Esophagus squamous epithelium (tissue), 5 donors: Measurements from ENCODE around the gene BCL2. TPM values are rescaled to one million over a fixed set of nuclear protein-coding genes. Genes with fewer than 3 reads are reported as not detected.
A peak's percentile ranks its signal among the peaks of the same experiment; 100 is the strongest.

ENCODE experiments used
- DNase-seq: peaks from one replicate; lab custom pipeline; 2025; lab: John Stamatoyannopoulos, UW
- H3K27ac ChIP-seq, 4 donors: fragments of 200-600 bp; sonication (generic); one replicate each; pipeline ENCODE4 v1.5.1; 2016 to 2019; ENCODE audit warnings: mild to moderate bottlenecking in 1 of 4
- H3K27me3 ChIP-seq, 4 donors: fragments of 200-600 bp; sonication (generic); 1 replicate in 3 of 4; 2 replicates in 1 of 4; pipeline versions ENCODE4 v1.5.1 to v1.6.0; 2017 to 2021; ENCODE audit warnings: antibody characterized with exemption in 1 of 4
- H3K36me3 ChIP-seq, 3 donors: fragments of 200-600 bp; sonication (generic); one replicate each; pipeline ENCODE4 v1.5.1; 2016 to 2019
- H3K4me1 ChIP-seq, 3 donors: fragments of 200-600 bp; sonication (generic); one replicate each; pipeline ENCODE4 v1.5.1; 2017 to 2019
- H3K4me3 ChIP-seq, 4 donors: fragments of 200-600 bp; sonication (generic); 1 replicate in 3 of 4; 2 replicates in 1 of 4; pipeline ENCODE4 v1.5.1; 2016 to 2019; ENCODE audit warnings: mild to moderate bottlenecking in 2 of 4, moderate library complexity in 1 of 4
- H3K9me3 ChIP-seq, 3 donors: fragments of 200-600 bp; sonication (generic); one replicate each; pipeline ENCODE4 v1.5.1; 2016 to 2019
- POLR2A ChIP-seq, 4 donors: fragments of 450-650 bp; IDR thresholded peaks; one replicate each; pipeline ENCODE4 v1.6.1; 2017; ENCODE audit warnings: antibody characterized with exemption in 4 of 4, mild to moderate bottlenecking in 4 of 4, moderate library complexity in 3 of 4
- WGBS, 2 donors: methylation state at CpG; one replicate each; pipeline ENCODE4 v1.1.5; 2018; 5-methylcytosine and 5-hydroxymethylcytosine counted together
- intact Hi-C: fragments of 100-400 bp; cut with DNase I; formaldehyde crosslinking; loops from one replicate; pipeline ENCODE4 v1.15.0; 2022
- total RNA-seq, 4 donors: library from RNA; depleted of rRNA; stranded (reverse); fragments of >200 nt; gene quantifications; one replicate each; pipeline ENCODE4 v1.1.0, GENCODE V29; 2016
- TF ChIP-seq, protein P1 (sequence below), 6 experiments: fragments of 450-650 bp in 4 of 6; fragments of 200-600 bp in 2 of 6; sonication (generic) in 2 of 6; IDR thresholded peaks; one replicate each; pipeline ENCODE4 v1.5.1; 2016 to 2019; ENCODE audit warnings: antibody characterized with exemption in 6 of 6, mild to moderate bottlenecking in 4 of 6, moderate library complexity in 4 of 6
- donor health status: DM: yes; HTN: yes; CAD: no.

BCL2 gene
- total RNA-seq, 4 donors from 2014 or later: 3.1 to 17.4 (median 4.2) TPM

DNA sequence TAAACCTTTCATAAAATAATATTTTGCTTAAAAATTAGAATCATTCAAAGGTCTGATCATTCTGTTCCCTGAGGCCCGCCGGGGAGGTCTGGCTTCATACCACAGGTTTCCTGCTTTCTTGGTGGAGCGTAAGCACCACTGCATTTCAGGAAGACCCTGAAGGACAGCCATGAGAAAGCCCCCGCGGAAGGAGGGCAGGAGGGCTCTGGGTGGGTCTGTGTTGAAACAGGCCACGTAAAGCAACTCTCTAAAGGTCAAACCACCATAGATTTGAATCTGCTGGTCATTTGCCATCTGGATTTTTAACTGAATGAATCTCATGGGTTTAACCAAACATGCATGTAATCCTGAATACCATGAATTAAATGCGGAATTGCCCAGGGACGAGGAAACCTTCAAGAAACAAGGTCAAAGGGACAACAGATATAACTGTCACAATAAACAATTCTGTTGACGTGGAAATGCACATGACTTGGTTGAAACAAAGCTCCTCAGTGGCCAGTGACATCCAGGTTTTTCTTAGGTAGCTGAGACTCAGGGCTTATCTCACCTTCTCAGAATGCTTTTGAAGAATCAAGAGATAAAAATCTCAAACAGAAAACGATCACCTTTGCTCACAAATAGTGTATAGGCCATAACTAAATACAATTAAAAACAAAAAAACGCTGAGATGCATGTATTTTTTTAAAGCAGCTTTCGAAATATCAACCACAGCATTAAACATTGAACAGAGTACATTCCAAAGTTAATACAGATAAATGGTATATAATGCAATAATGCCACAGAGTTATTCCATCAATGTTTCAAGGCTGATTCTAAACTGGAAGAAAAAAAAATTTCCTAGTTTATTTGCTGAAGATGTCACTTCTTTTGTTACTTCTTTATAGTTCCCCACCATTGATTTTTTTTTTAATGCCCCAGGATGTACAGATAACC is 193.2 kb downstream of the BCL2 start:
- Histone ChIP-seq H3K4me1 (peaks cover 1 to 7% (median 3%) of the 10 kb centered on the region in 3 donors), H3K4me3 (no peak overlapping the region), H3K27me3 (no peaks in the 10 kb centered on the region), H3K27ac (no peak overlapping the region), H3K9me3 (no peaks in the 10 kb centered on the region), H3K36me3 (peaks cover 0 to 6% (median 0%) of the 10 kb centered on the region in 3 donors)
- no peak for TF ChIP-seq POLR2A (IDR thresholded peaks at IDR 0.05)
- TF ChIP-seq, protein P1, sequence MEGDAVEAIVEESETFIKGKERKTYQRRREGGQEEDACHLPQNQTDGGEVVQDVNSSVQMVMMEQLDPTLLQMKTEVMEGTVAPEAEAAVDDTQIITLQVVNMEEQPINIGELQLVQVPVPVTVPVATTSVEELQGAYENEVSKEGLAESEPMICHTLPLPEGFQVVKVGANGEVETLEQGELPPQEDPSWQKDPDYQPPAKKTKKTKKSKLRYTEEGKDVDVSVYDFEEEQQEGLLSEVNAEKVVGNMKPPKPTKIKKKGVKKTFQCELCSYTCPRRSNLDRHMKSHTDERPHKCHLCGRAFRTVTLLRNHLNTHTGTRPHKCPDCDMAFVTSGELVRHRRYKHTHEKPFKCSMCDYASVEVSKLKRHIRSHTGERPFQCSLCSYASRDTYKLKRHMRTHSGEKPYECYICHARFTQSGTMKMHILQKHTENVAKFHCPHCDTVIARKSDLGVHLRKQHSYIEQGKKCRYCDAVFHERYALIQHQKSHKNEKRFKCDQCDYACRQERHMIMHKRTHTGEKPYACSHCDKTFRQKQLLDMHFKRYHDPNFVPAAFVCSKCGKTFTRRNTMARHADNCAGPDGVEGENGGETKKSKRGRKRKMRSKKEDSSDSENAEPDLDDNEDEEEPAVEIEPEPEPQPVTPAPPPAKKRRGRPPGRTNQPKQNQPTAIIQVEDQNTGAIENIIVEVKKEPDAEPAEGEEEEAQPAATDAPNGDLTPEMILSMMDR (IDR thresholded peaks at IDR 0.05): no peak
- DNase-seq: no peak
- WGBS, 2 donors: 78% methylated on average over 11 to 12 of the region's 12 CpGs
- intact Hi-C loops: no loop called here

DNA sequence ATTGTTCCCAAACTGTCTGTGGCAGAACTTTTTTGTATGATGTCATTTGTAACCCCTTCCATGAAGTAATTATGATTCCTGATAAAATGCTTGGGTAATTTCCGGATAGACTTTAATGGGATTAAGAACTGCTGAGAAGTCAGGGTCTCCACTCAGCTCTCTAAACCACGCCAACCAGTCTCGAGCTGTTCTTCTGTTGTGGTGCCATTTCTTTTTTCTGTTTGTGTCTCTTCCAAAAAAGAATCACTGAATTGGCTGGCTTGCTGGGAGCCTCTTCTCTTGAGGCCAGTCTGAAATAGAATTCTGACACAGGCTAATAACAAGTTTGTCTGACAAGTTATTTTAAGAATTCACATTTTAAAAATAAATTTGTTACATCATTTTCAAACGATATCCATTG is 198.9 kb downstream of the BCL2 start:
- Histone ChIP-seq H3K9me3 (no peaks in the 10 kb centered on the region), H3K27me3 (no peaks in the 10 kb centered on the region), H3K36me3 (no peaks in the 10 kb centered on the region), H3K4me3 (no peak overlapping the region), H3K4me1 (no peaks in the 10 kb centered on the region), H3K27ac (no peak overlapping the region)
- no peak for DNase-seq
- TF ChIP-seq, protein P1 (IDR thresholded peaks at IDR 0.05): no peak
- TF ChIP-seq POLR2A (IDR thresholded peaks at IDR 0.05): no peak
- 60 to 61% methylated on average over 4 of the region's 4 CpGs for WGBS, 2 donors
- intact Hi-C loops: loop anchor here (5.0 kb wide), 1 partner anchor 98 kb away; no protein-coding TSS in a partner anchor

DNA sequence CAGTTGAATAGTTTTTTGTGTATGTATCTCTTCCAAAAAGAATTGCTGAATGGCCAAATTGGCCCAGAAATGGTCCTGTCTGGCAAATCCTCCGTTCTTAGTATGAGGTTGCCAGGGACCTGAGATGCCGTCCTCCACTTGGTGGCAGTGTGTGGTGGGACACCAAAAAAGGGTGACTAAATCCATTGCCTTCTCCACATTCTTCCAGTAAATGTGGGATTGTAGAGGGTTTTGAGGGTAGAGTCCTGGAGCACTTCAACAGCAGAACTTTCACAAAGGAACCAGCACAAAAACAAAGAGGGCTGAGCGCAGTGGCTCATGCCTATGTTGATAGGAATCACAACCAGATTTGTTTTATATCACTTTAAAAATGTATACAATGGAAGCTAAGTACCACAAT is 199.9 kb downstream of the BCL2 start:
- no peaks in the 10 kb centered on the region for H3K36me3 ChIP-seq
- H3K9me3 ChIP-seq: no peaks in the 10 kb centered on the region
- intact Hi-C loops: loop anchor here (5.0 kb wide), 1 partner anchor 97 kb away; no protein-coding TSS in a partner anchor
- H3K27me3 ChIP-seq: no peaks in the 10 kb centered on the region
- H3K4me1 ChIP-seq: no peaks in the 10 kb centered on the region
- WGBS, 2 donors: 33 to 35% methylated on average over 3 of the region's 3 CpGs
- H3K4me3 ChIP-seq: no peak overlapping the region
- no peak for DNase-seq
- TF ChIP-seq, protein P1 (IDR thresholded peaks at IDR 0.05): peak in 5 of 6 experiments; percentile 18 to 39 (median 20)
- no peak for TF ChIP-seq POLR2A (IDR thresholded peaks at IDR 0.05)
- H3K27ac ChIP-seq: no peak overlapping the region

DNA sequence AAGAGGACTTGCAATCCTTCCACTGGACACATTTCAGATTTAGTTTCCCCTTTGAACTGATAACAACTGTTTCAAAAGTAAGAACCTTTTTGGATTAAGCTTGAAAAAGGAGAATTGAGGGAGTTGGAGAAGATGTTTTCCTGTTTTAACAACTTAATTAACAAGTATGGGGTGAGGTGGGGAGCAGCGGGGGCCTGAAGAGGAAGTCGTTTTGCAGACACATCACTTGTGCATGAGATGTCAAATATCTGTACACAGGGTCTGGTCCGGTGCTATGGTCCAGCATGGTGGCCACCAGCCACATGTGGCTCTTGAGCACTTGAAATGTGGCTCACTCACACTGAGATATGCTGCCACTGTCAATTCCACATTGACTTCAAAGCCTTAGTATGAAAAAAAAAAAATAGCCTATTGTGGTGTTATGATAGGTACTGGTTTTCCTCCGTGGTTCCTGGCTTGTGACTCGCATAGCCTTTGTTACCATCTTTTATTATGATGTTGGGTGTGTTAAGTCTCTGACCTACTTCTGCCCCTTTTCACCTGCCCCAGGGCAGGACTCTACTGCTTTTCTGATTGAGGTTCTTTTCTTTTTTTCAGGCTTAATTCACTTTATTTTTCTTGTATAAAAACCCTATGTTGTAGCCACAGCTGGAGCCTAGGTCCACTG is 205.5 kb downstream of the BCL2 start:
- no peak for DNase-seq
- no peak overlapping the region for H3K4me3 ChIP-seq
- H3K9me3 ChIP-seq: no peaks in the 10 kb centered on the region
- intact Hi-C loops: no loop called here
- no peak overlapping the region for H3K27ac ChIP-seq
- TF ChIP-seq, protein P1 (IDR thresholded peaks at IDR 0.05): no peak
- no peak for TF ChIP-seq POLR2A (IDR thresholded peaks at IDR 0.05)
- no peaks in the 10 kb centered on the region for H3K36me3 ChIP-seq
- H3K4me1 ChIP-seq: peaks cover 0 to 3% (median 0%) of the 10 kb centered on the region in 3 donors
- WGBS, 2 donors: 52 to 54% methylated on average over 5 of the region's 5 CpGs
- peaks cover 0 to 3% (median 0%) of the 10 kb centered on the region in 4 donors for H3K27me3 ChIP-seq
